ENCODE results near the gene PCNX1. TPM values are rescaled to one million over a fixed set of nuclear protein-coding genes. Genes with fewer than 3 reads are reported as not detected.

PCNX1 gene
- total and polyA plus RNA-seq, 9 of the 15 experiments (the other 6 are each of a cell fraction or from before 2014, with no cell fraction given), result 0.30 to 4.5 (median 2.3) TPM

GRCh38 chr14:71117839-71118743 lies 210.8 kb downstream of the PCNX1 start (continued):
- peak; percentile 40; the same call in 1 of the 2 replicates for TF ChIP-seq FOSL1 (tag; conservative IDR thresholded peaks at IDR 0.05)
- TF ChIP-seq HMG20A (CRISPR knock-in tag; conservative IDR thresholded peaks at IDR 0.05), result no peak
- no peak for TF ChIP-seq EGR1 (conservative IDR thresholded peaks at IDR 0.05)
- no peak for TF ChIP-seq ZNF408 (CRISPR knock-in tag; IDR thresholded peaks at IDR 0.05; ENCODE audit: low read depth)
- TF ChIP-seq GABPB1 (CRISPR knock-in tag; IDR thresholded peaks at IDR 0.05), result no peak
- no peak for TF ChIP-seq SMAD1 (IDR thresholded peaks at IDR 0.05; ENCODE audit: low read depth, low read length, partially characterized antibody)
- TF ChIP-seq MLLT1 (IDR thresholded peaks at IDR 0.05), result no peak
- no peak for TF ChIP-seq AFF1 (IDR thresholded peaks at IDR 0.05; ENCODE audit: low read depth in 1 of 2, partially characterized antibody in 2 of 2)
- no peak for TF ChIP-seq SP1 (CRISPR knock-in tag; IDR thresholded peaks at IDR 0.05)
